Activated CD4-positive, alpha-beta T cell treated with anti-CD3 and anti-CD28 coated beads for 36 hours (primary cell): Measurements from ENCODE around the gene CKAP5. TPM values are rescaled to one million over a fixed set of nuclear protein-coding genes. Genes with fewer than 3 reads are reported as not detected.
A peak's percentile ranks its signal among the peaks of the same experiment; 100 is the strongest.

ENCODE experiments used
- ATAC-seq: fragments of 200-7000 bp; cut with Tn5 transposase; one replicate; pipeline ENCODE4 v1.10.0; 2021; ENCODE audit warnings: mild to moderate bottlenecking, moderate library complexity
- CTCF ChIA-PET: fragments of 350-600 bp; sonication (Branson Sonifier 250); formaldehyde crosslinking; loops from one replicate; lab custom pipeline; 2021; ENCODE audit warnings: antibody characterized with exemption; lab: Charles Lee
- POLR2A ChIA-PET: fragments of 350-600 bp; sonication (Branson Sonifier 250); formaldehyde crosslinking; loops from one replicate; lab custom pipeline; 2021; ENCODE audit warnings: antibody characterized with exemption, inconsistent platforms; lab: Charles Lee
- DNase-seq: peaks from one replicate; pipeline ENCODE4 v3.0.0-alpha.2; 2020
- H3K27ac Mint-ChIP-seq: one replicate; pipeline ENCODE4 v1.8.0; 2021; ENCODE audit warnings: mixed read lengths
- H3K27me3 Mint-ChIP-seq: one replicate; pipeline ENCODE4 v1.8.0; 2021; ENCODE audit warnings: mixed read lengths
- H3K36me3 Mint-ChIP-seq: one replicate; pipeline ENCODE4 v1.8.0; 2021; ENCODE audit warnings: low read depth, mixed read lengths
- H3K4me1 Mint-ChIP-seq: one replicate; pipeline ENCODE4 v1.8.0; 2021; ENCODE audit warnings: mixed read lengths
- H3K4me3 Mint-ChIP-seq: one replicate; pipeline ENCODE4 v1.8.0; 2021; ENCODE audit warnings: mild to moderate bottlenecking, moderate library complexity, mixed read lengths
- H3K9me3 Mint-ChIP-seq: one replicate; pipeline ENCODE4 v1.8.0; 2021; ENCODE audit warnings: low read depth, mixed read lengths
- intact Hi-C, 2 experiments: fragments of 100-400 bp; cut with DNase I in 1 of 2; cut with micrococcal nuclease in 1 of 2; formaldehyde crosslinking; loops; one replicate each; pipeline versions ENCODE4 v1.14.2 to v1.15.1; 2022 to 2024; cut with DNase I, micrococcal nuclease
- total RNA-seq, 2 experiments: library from RNA; stranded (reverse); gene quantifications; one replicate each; pipeline ENCODE4 v1.2.3, GENCODE V29; 2021

Gene CKAP5
- total RNA-seq, 2 experiments from 2014 or later: 166 to 183 TPM

- Mint-ChIP-seq H3K4me1 (no peaks in the 10 kb centered on the region), H3K9me3 (no peaks in the 10 kb centered on the region), H3K36me3 (no peaks in the 10 kb centered on the region), H3K27ac (no peak overlapping the region), H3K27me3 (peaks cover 2% of the 10 kb centered on the region), H3K4me3 (no peak overlapping the region)
- ChIA-PET CTCF (interaction anchor here (0.6 to 1.7 kb wide), 5 partner anchors 11 to 298 kb away, joined by 3 to 4 read pairs (median 3); no protein-coding TSS in a partner anchor), POLR2A (no interaction called here)
- ATAC-seq: no peak
- DNase-seq: no peak
- intact Hi-C loops: no loop called here
Observed at GRCh38 chr11:46855863-46856262, 9.8 kb upstream of the CKAP5 start.

GRCh38 chr11:46855167-46855566, 9.1 kb upstream of the CKAP5 start:
- Mint-ChIP-seq H3K9me3 (no peaks in the 10 kb centered on the region), H3K4me3 (no peak overlapping the region), H3K4me1 (no peaks in the 10 kb centered on the region), H3K27ac (no peak overlapping the region), H3K27me3 (no peaks in the 10 kb centered on the region), H3K36me3 (no peaks in the 10 kb centered on the region)
- intact Hi-C loops: no loop called here
- DNase-seq (no peak), ATAC-seq (no peak)
- CTCF ChIA-PET: interaction anchor here (0.6 to 1.7 kb wide), 2 partner anchors 10 to 153 kb away, joined by 3 to 4 read pairs; no protein-coding TSS in a partner anchor
- POLR2A ChIA-PET: no interaction called here

GRCh38 chr11:46850829-46851380, 4.8 kb upstream of the CKAP5 start:
- ChIA-PET POLR2A (no interaction called here), CTCF (no interaction called here)
- H3K27me3 Mint-ChIP-seq: no peaks in the 10 kb centered on the region
- intact Hi-C loops: no loop called here
- no peak overlapping the region for H3K27ac Mint-ChIP-seq
- no peak overlapping the region for H3K4me3 Mint-ChIP-seq
- ATAC-seq (no peak), DNase-seq (no peak)
- no peaks in the 10 kb centered on the region for H3K9me3 Mint-ChIP-seq
- peaks cover 4% of the 10 kb centered on the region for H3K4me1 Mint-ChIP-seq
- H3K36me3 Mint-ChIP-seq: no peaks in the 10 kb centered on the region

GRCh38 chr11:46849631-46850030, 3.6 kb upstream of the CKAP5 start:
- ChIA-PET POLR2A (interaction anchor here (0.8 kb wide), 1 partner anchor 23 kb away, joined by 3 read pairs; no protein-coding TSS in a partner anchor), CTCF (no interaction called here)
- H3K4me1 Mint-ChIP-seq: peaks cover 9% of the 10 kb centered on the region
- H3K27me3 Mint-ChIP-seq: no peaks in the 10 kb centered on the region
- H3K4me3 Mint-ChIP-seq: no peak overlapping the region
- DNase-seq: no peak
- H3K27ac Mint-ChIP-seq: no peak overlapping the region
- intact Hi-C loops: loop anchor here in 1 of 2 experiments (5.0 kb wide), 2 partner anchors 932 to 1002 kb away; partner anchors contain the start of genes CRY2 and PEX16
- no peak for ATAC-seq
- no peaks in the 10 kb centered on the region for H3K9me3 Mint-ChIP-seq
- H3K36me3 Mint-ChIP-seq: peaks cover 4% of the 10 kb centered on the region

- peaks cover 6% of the 10 kb centered on the region for H3K36me3 Mint-ChIP-seq
- H3K9me3 Mint-ChIP-seq: no peaks in the 10 kb centered on the region
- DNase-seq: no peak
- H3K4me3 Mint-ChIP-seq: peak overlapping the region; percentile 86
- CTCF ChIA-PET: interaction anchor here (0.6 to 1.1 kb wide), 6 partner anchors 19 to 413 kb away, joined by 3 to 5 read pairs (median 4); no protein-coding TSS in a partner anchor
- H3K4me1 Mint-ChIP-seq: peaks cover 30% of the 10 kb centered on the region
- intact Hi-C loops: loop anchor here (1.0 to 5.0 kb wide), 13 partner anchors 20 to 999 kb away; partner anchors contain the start of genes AMBRA1 (in 1 of the 2), ARHGAP1 (in 1 of the 2), ATG13 (in 1 of the 2) and CRY2 (in 1 of the 2)
- peak overlapping the region; percentile 94 for H3K27ac Mint-ChIP-seq
- POLR2A ChIA-PET: interaction anchor here (0.6 kb wide), 1 partner anchor 71 kb away, joined by 3 read pairs; no protein-coding TSS in a partner anchor
- H3K27me3 Mint-ChIP-seq: no peaks in the 10 kb centered on the region
- ATAC-seq: peak; percentile 6
Observed at GRCh38 chr11:46846510-46846830, 390 bp upstream of the CKAP5 start.

GRCh38 chr11:46845440-46845739, 690 bp downstream of the CKAP5 start:
- no peaks in the 10 kb centered on the region for H3K27me3 Mint-ChIP-seq
- H3K4me1 Mint-ChIP-seq: peaks cover 30% of the 10 kb centered on the region
- ATAC-seq (no peak), DNase-seq (no peak)
- H3K27ac Mint-ChIP-seq: peak overlapping the region; percentile 86
- H3K9me3 Mint-ChIP-seq: no peaks in the 10 kb centered on the region
- ChIA-PET CTCF (interaction anchor here (1.0 to 1.4 kb wide), 4 partner anchors 10 to 25 kb away, joined by 3 to 5 read pairs (median 4); no protein-coding TSS in a partner anchor), POLR2A (interaction anchor here (0.7 kb wide), 1 partner anchor 19 kb away, joined by 5 read pairs; no protein-coding TSS in a partner anchor)
- intact Hi-C loops: loop anchor here in 1 of 2 experiments (1.0 to 5.0 kb wide), 3 partner anchors 928 to 1003 kb away; partner anchors contain the start of genes CRY2, NUP160 and PEX16
- peaks cover 6% of the 10 kb centered on the region for H3K36me3 Mint-ChIP-seq
- peak overlapping the region; percentile 86 for H3K4me3 Mint-ChIP-seq

- no peak for ATAC-seq
- Mint-ChIP-seq H3K27me3 (no peaks in the 10 kb centered on the region), H3K36me3 (peaks cover 2% of the 10 kb centered on the region), H3K4me3 (no peak overlapping the region), H3K4me1 (peaks cover 48% of the 10 kb centered on the region), H3K27ac (no peak overlapping the region), H3K9me3 (no peaks in the 10 kb centered on the region)
- intact Hi-C loops: no loop called here
- POLR2A ChIA-PET: no interaction called here
- CTCF ChIA-PET: interaction anchor here (0.6 kb wide), 1 partner anchor 13 kb away, joined by 3 read pairs; no protein-coding TSS in a partner anchor
- DNase-seq: no peak
Observed at GRCh38 chr11:46840116-46840515, 6.0 kb downstream of the CKAP5 start.

- Mint-ChIP-seq H3K36me3 (peaks cover 2% of the 10 kb centered on the region), H3K4me1 (peaks cover 34% of the 10 kb centered on the region), H3K4me3 (no peak overlapping the region), H3K27me3 (no peaks in the 10 kb centered on the region), H3K27ac (no peak overlapping the region), H3K9me3 (no peaks in the 10 kb centered on the region)
- ATAC-seq (no peak), DNase-seq (no peak)
- intact Hi-C loops: no loop called here
- CTCF ChIA-PET: no interaction called here
- POLR2A ChIA-PET: interaction anchor here (0.6 kb wide), 1 partner anchor 909 kb away, joined by 3 read pairs; no protein-coding TSS in a partner anchor
Observed at GRCh38 chr11:46838501-46838900, 7.6 kb downstream of the CKAP5 start.

- Mint-ChIP-seq H3K27ac (no peak overlapping the region), H3K4me3 (no peak overlapping the region), H3K4me1 (peaks cover 30% of the 10 kb centered on the region), H3K36me3 (peaks cover 2% of the 10 kb centered on the region), H3K9me3 (no peaks in the 10 kb centered on the region), H3K27me3 (no peaks in the 10 kb centered on the region)
- DNase-seq (no peak), ATAC-seq (no peak)
- POLR2A ChIA-PET: no interaction called here
- intact Hi-C loops: no loop called here
- CTCF ChIA-PET: no interaction called here
Observed at GRCh38 chr11:46837860-46838259, 8.2 kb downstream of the CKAP5 start.

- H3K27ac Mint-ChIP-seq: no peak overlapping the region
- DNase-seq (no peak), ATAC-seq (no peak)
- no peaks in the 10 kb centered on the region for H3K9me3 Mint-ChIP-seq
- no peaks in the 10 kb centered on the region for H3K27me3 Mint-ChIP-seq
- CTCF ChIA-PET: no interaction called here
- H3K4me1 Mint-ChIP-seq: peaks cover 26% of the 10 kb centered on the region
- intact Hi-C loops: no loop called here
- H3K36me3 Mint-ChIP-seq: no peaks in the 10 kb centered on the region
- POLR2A ChIA-PET: no interaction called here
- no peak overlapping the region for H3K4me3 Mint-ChIP-seq
Observed at GRCh38 chr11:46836870-46837269, 9.2 kb downstream of the CKAP5 start.

GRCh38 chr11:46836431-46836830, 9.6 kb downstream of the CKAP5 start:
- Mint-ChIP-seq H3K9me3 (no peaks in the 10 kb centered on the region), H3K27me3 (no peaks in the 10 kb centered on the region), H3K27ac (no peak overlapping the region), H3K4me1 (peaks cover 26% of the 10 kb centered on the region), H3K36me3 (no peaks in the 10 kb centered on the region), H3K4me3 (no peak overlapping the region)
- intact Hi-C loops: no loop called here
- CTCF ChIA-PET: no interaction called here
- ATAC-seq: no peak
- POLR2A ChIA-PET: no interaction called here
- DNase-seq: no peak

- no peak for DNase-seq
- H3K27me3 Mint-ChIP-seq: no peaks in the 10 kb centered on the region
- H3K4me3 Mint-ChIP-seq: no peak overlapping the region
- CTCF ChIA-PET: interaction anchor here (1.5 kb wide), 1 partner anchor 16 kb away, joined by 3 read pairs; no protein-coding TSS in a partner anchor
- ATAC-seq: no peak
- POLR2A ChIA-PET: no interaction called here
- H3K9me3 Mint-ChIP-seq: no peaks in the 10 kb centered on the region
- no peaks in the 10 kb centered on the region for H3K36me3 Mint-ChIP-seq
- peaks cover 26% of the 10 kb centered on the region for H3K4me1 Mint-ChIP-seq
- intact Hi-C loops: no loop called here
- no peak overlapping the region for H3K27ac Mint-ChIP-seq
Observed at GRCh38 chr11:46835897-46836296, 10.2 kb downstream of the CKAP5 start.
